Activated CD4-positive, alpha-beta memory T cell treated with anti-CD3 and anti-CD28 coated beads for 36 hours (primary cell): ENCODE measurements around the gene FAM83G. TPM values are rescaled to one million over a fixed set of nuclear protein-coding genes. Genes with fewer than 3 reads are reported as not detected.

ENCODE experiments used
- CTCF ChIA-PET: fragments of 350-600 bp; sonication (Branson Sonifier 250); formaldehyde crosslinking; loops from one replicate; lab custom pipeline; 2021; ENCODE audit warnings: antibody characterized with exemption, inconsistent platforms; lab: Charles Lee
- POLR2A ChIA-PET: fragments of 350-600 bp; sonication (Branson Sonifier 250); formaldehyde crosslinking; loops from one replicate; lab custom pipeline; 2021; ENCODE audit warnings: antibody characterized with exemption; lab: Charles Lee
- DNase-seq: peaks from one replicate; pipeline ENCODE4 v3.0.0-alpha.2; 2020
- H3K27ac Mint-ChIP-seq: one replicate; pipeline ENCODE4 v1.8.0; 2021; ENCODE audit warnings: mixed read lengths
- H3K27me3 Mint-ChIP-seq: one replicate; pipeline ENCODE4 v1.8.0; 2021; ENCODE audit warnings: mixed read lengths
- H3K36me3 Mint-ChIP-seq: one replicate; pipeline ENCODE4 v1.8.0; 2021; ENCODE audit warnings: mixed read lengths
- H3K4me1 Mint-ChIP-seq: one replicate; pipeline ENCODE4 v1.8.0; 2021; ENCODE audit warnings: low read depth, mixed read lengths
- H3K4me3 Mint-ChIP-seq: one replicate; pipeline ENCODE4 v1.8.0; 2021; ENCODE audit warnings: mild to moderate bottlenecking, mixed read lengths
- H3K9me3 Mint-ChIP-seq: one replicate; pipeline ENCODE4 v1.8.0; 2021; ENCODE audit warnings: mixed read lengths
- intact Hi-C: fragments of 100-400 bp; cut with micrococcal nuclease; formaldehyde crosslinking; loops from one replicate; pipeline ENCODE4 v1.15.1; 2023
- total RNA-seq, 2 experiments: library from RNA; stranded (reverse); gene quantifications; one replicate each; pipeline ENCODE4 v1.2.3, GENCODE V29; 2021

Gene FAM83G
- total RNA-seq, 2 experiments from 2014 or later: 12.6 to 14.3 TPM

- ChIA-PET POLR2A (no interaction called here), CTCF (interaction anchor here (1.7 kb wide), 1 partner anchor 8 kb away, joined by 12 read pairs; no protein-coding TSS in a partner anchor)
- peaks cover 10% of the 10 kb centered on the region for H3K36me3 Mint-ChIP-seq
- DNase-seq: no peak
- no peaks in the 10 kb centered on the region for H3K9me3 Mint-ChIP-seq
- intact Hi-C loops: no loop called here
- H3K4me1 Mint-ChIP-seq: peaks cover 4% of the 10 kb centered on the region
- H3K27me3 Mint-ChIP-seq: no peaks in the 10 kb centered on the region
- H3K4me3 Mint-ChIP-seq: no peak overlapping the region
- no peak overlapping the region for H3K27ac Mint-ChIP-seq
These were observed 35.3 kb downstream of the FAM83G start for GRCh38 chr17:18968945-18969887.

DNA sequence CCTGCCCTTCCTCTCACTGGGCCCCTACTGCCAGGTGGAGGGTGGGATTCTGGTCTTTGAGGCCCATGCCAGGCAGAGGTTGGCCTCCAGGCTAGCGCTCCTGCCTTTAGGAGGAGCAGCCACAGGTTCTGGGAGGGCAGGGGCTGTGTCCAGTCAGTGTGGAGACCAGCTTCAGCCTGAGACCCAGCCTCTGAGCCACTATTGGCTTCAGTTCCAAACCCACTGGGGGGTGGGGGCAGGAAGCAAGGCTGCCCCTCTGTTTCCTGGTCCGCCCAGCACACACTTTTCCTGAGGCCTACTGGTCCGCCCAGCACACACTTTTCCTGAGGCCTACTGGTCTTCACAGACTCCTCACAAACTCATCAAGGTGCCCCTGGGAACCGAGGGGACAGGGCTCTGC is 36.2 kb downstream of the FAM83G start:
- H3K4me1 Mint-ChIP-seq: peaks cover 3% of the 10 kb centered on the region
- no peak overlapping the region for H3K4me3 Mint-ChIP-seq
- H3K27ac Mint-ChIP-seq: no peak overlapping the region
- no peaks in the 10 kb centered on the region for H3K27me3 Mint-ChIP-seq
- intact Hi-C loops: no loop called here
- CTCF ChIA-PET: no interaction called here
- no peak for DNase-seq
- H3K9me3 Mint-ChIP-seq: no peaks in the 10 kb centered on the region
- H3K36me3 Mint-ChIP-seq: peaks cover 8% of the 10 kb centered on the region
- POLR2A ChIA-PET: no interaction called here

DNA sequence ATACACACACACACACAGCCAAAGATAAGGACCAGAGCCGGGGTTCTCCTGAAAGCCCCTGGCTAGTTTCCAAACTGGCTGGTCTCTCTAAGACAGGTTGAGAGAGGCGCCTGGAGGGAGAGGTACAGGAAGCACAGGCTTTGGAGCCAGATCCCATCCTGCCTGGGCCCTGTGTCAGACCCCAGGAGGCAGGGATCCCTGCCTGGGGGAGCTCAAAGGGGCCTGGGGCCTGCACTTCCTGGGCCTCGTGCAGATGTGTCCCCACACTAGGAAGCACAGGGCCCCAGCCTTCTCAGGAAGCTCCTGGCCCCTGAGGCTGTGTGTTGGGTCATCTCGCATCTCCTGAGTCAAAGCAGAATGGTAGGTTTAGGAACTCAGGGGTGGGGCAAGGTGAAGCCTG is 36.6 kb downstream of the FAM83G start:
- DNase-seq: no peak
- peaks cover 3% of the 10 kb centered on the region for H3K4me1 Mint-ChIP-seq
- intact Hi-C loops: no loop called here
- H3K27ac Mint-ChIP-seq: no peak overlapping the region
- CTCF ChIA-PET: no interaction called here
- H3K9me3 Mint-ChIP-seq: no peaks in the 10 kb centered on the region
- POLR2A ChIA-PET: no interaction called here
- H3K27me3 Mint-ChIP-seq: no peaks in the 10 kb centered on the region
- H3K4me3 Mint-ChIP-seq: no peak overlapping the region
- H3K36me3 Mint-ChIP-seq: peaks cover 6% of the 10 kb centered on the region

GRCh38 chr17:18966831-18967624 is 37.5 kb downstream of the FAM83G start:
- Mint-ChIP-seq H3K4me1 (peaks cover 8% of the 10 kb centered on the region), H3K9me3 (no peaks in the 10 kb centered on the region), H3K27ac (no peak overlapping the region), H3K36me3 (peaks cover 6% of the 10 kb centered on the region), H3K27me3 (no peaks in the 10 kb centered on the region), H3K4me3 (no peak overlapping the region)
- no peak for DNase-seq
- intact Hi-C loops: no loop called here
- CTCF ChIA-PET: no interaction called here
- POLR2A ChIA-PET: no interaction called here

GRCh38 chr17:18965530-18966236 is 38.9 kb downstream of the FAM83G start:
- no peak overlapping the region for H3K27ac Mint-ChIP-seq
- no peaks in the 10 kb centered on the region for H3K9me3 Mint-ChIP-seq
- H3K36me3 Mint-ChIP-seq: peaks cover 6% of the 10 kb centered on the region
- no peaks in the 10 kb centered on the region for H3K27me3 Mint-ChIP-seq
- peaks cover 20% of the 10 kb centered on the region for H3K4me1 Mint-ChIP-seq
- intact Hi-C loops: no loop called here
- no peak overlapping the region for H3K4me3 Mint-ChIP-seq
- no peak for DNase-seq
- ChIA-PET POLR2A (no interaction called here), CTCF (no interaction called here)

- POLR2A ChIA-PET: no interaction called here
- no peak for DNase-seq
- CTCF ChIA-PET: no interaction called here
- peaks cover 21% of the 10 kb centered on the region for H3K4me1 Mint-ChIP-seq
- H3K4me3 Mint-ChIP-seq: no peak overlapping the region
- intact Hi-C loops: no loop called here
- H3K27me3 Mint-ChIP-seq: no peaks in the 10 kb centered on the region
- no peaks in the 10 kb centered on the region for H3K36me3 Mint-ChIP-seq
- no peak overlapping the region for H3K27ac Mint-ChIP-seq
- H3K9me3 Mint-ChIP-seq: no peaks in the 10 kb centered on the region
These were observed 40.0 kb downstream of the FAM83G start for GRCh38 chr17:18964550-18964949.

- CTCF ChIA-PET: no interaction called here
- no peak for DNase-seq
- Mint-ChIP-seq H3K36me3 (no peaks in the 10 kb centered on the region), H3K4me1 (peaks cover 21% of the 10 kb centered on the region), H3K4me3 (no peak overlapping the region), H3K9me3 (no peaks in the 10 kb centered on the region), H3K27ac (no peak overlapping the region), H3K27me3 (no peaks in the 10 kb centered on the region)
- POLR2A ChIA-PET: no interaction called here
- intact Hi-C loops: no loop called here
These were observed 40.6 kb downstream of the FAM83G start for GRCh38 chr17:18964018-18964351.

DNA sequence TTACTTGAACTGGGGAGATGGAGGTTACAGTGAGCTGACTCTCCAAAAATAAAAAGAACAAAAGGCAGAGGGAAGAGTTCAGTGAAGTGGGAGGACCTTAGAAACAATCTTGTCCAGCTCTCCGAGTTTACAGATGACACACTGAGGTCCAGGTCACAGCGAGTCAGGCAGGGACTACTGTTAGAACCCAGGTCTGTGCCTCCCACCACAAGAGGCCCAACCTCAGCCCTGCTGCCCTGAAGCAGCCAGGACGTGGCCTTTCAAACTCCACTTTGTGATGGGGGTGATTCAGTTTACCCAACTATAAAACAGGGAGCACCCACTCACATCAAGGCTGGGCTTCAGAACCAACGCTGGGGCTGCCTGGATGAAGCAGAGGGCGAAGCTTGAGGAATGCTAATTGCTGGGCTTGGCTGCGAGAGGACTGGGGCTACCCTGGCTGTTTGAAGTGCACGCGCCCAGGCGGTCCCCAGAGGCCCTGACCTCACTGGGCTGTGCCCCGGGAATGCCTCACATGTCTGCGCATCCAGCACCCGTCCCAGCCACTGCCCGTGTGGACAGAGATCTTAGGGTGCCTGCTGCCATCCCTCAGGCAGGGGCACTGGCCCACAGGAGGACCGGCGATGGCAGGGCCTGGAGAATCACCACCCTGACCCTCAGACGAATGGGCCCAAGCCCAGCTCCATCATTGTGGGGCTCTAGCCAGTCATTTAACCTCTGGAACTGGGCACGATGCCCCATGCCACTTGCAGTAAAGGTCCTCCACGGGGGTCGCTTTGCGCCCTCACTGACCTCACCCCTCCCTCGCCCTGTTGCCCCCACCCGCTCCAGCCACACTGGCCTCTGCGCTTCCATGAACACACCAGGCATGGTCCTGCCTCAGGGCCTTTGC is 41.2 kb downstream of the FAM83G start:
- Mint-ChIP-seq H3K4me3 (no peak overlapping the region), H3K36me3 (no peaks in the 10 kb centered on the region), H3K4me1 (peaks cover 21% of the 10 kb centered on the region), H3K9me3 (no peaks in the 10 kb centered on the region), H3K27ac (no peak overlapping the region), H3K27me3 (no peaks in the 10 kb centered on the region)
- peak; percentile 32 for DNase-seq
- ChIA-PET POLR2A (no interaction called here), CTCF (interaction anchor here (1.1 to 4.3 kb wide), 2 partner anchors 40 to 81 kb away, joined by 3 to 32 read pairs; partner anchors contain the start of gene FAM83G)
- intact Hi-C loops: no loop called here

GRCh38 chr17:18962494-18962815 is 42.1 kb downstream of the FAM83G start:
- no peaks in the 10 kb centered on the region for H3K9me3 Mint-ChIP-seq
- intact Hi-C loops: no loop called here
- no peaks in the 10 kb centered on the region for H3K36me3 Mint-ChIP-seq
- H3K27ac Mint-ChIP-seq: no peak overlapping the region
- no peak overlapping the region for H3K4me3 Mint-ChIP-seq
- DNase-seq: no peak
- H3K4me1 Mint-ChIP-seq: peaks cover 21% of the 10 kb centered on the region
- ChIA-PET CTCF (interaction anchor here (1.1 to 4.3 kb wide), 3 partner anchors 41 to 146 kb away, joined by 3 to 32 read pairs (median 7); partner anchors contain the start of gene FAM83G), POLR2A (interaction anchor here (0.6 kb wide), 1 partner anchor 107 kb away, joined by 4 read pairs; no protein-coding TSS in a partner anchor)
- H3K27me3 Mint-ChIP-seq: no peaks in the 10 kb centered on the region

DNA sequence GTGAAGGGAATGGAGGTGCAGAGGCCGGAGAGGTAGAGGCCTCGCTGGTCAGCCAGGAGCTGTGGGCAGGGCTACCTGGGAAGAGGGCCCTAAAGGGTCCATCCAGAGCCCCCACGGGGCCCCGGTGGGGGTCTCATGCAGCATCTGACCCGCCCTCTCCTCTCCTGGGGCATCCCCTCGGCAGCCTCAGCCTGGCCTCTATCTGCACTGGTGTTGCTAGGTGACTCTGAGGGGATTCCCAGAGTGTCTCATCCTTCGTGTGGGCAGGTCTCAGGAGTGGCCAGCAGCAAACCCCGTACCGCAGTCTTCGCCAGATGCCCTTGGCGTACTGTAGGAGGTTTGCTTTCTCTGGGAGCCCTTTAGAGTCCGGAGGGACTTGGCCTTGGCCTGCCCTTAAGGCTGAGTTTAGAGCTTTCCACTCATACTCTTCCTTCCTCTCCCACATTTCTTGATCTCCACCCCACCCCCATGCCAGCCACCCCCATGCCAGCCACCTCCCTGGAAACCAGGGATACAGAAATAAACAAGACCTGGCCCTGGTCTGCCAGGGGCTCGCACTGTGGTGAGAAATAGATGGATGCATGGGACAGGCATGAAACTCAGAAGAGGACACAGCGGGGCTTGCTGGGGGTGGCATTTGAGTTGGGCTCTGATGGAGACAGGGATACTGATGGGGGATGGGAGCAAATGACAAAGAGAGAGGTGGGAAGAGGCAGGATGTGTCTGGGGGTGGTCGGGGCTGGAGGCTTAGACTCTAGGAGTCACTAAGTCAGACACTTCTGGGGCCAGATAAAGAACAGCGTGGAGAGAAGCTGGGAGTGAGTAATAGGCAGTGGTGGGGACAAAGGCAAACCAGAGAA is 42.7 kb downstream of the FAM83G start:
- intact Hi-C loops: loop anchor here (2.0 kb wide), 1 partner anchor 43 kb away; the partner anchor contains the start of gene FAM83G
- POLR2A ChIA-PET: interaction anchor here (0.6 to 0.9 kb wide), 3 partner anchors 41 to 107 kb away, joined by 3 to 4 read pairs (median 3); partner anchors contain the start of gene FAM83G
- Mint-ChIP-seq H3K27ac (no peak overlapping the region), H3K4me1 (peaks cover 23% of the 10 kb centered on the region), H3K36me3 (no peaks in the 10 kb centered on the region), H3K4me3 (no peak overlapping the region), H3K27me3 (no peaks in the 10 kb centered on the region), H3K9me3 (no peaks in the 10 kb centered on the region)
- peak; percentile 64 for DNase-seq
- CTCF ChIA-PET: interaction anchor here (0.7 to 4.3 kb wide), 31 partner anchors 8 to 336 kb away, joined by 3 to 32 read pairs (median 5); partner anchors contain the start of genes FAM83G and SLC5A10
